ENCODE data around the gene HLA-DPA1.

HLA-DPA1 gene

GRCh38 chr6:33116841-33117711 is 43.6 kb upstream of the HLA-DPA1 start:
- peaks cover 0 to 8% (median 3%) of the 10 kb centered on the region in 4 donors for H3K4me1 ChIP-seq
- peaks cover 3 to 60% of the 10 kb centered on the region in 2 donors for H3K27me3 ChIP-seq
- no peaks in the 10 kb centered on the region for H3K9me3 ChIP-seq
- intact Hi-C loops (cut with DNase I; ENCODE audit: low total_unique reads): loop anchor here (5.0 to 10.0 kb wide), 2 partner anchors 130 to 468 kb away; partner anchors contain the start of gene BAK1
- DNase-seq: no peak
- H3K4me3 ChIP-seq: no peak overlapping the region
- TF ChIP-seq CTCF (IDR thresholded peaks at IDR 0.05): no peak
- H3K27ac ChIP-seq: no peak overlapping the region
- H3K36me3 ChIP-seq: no peaks in the 10 kb centered on the region

- no peak for DNase-seq
- intact Hi-C loops (cut with DNase I; ENCODE audit: low total_unique reads): loop anchor here (5.0 to 10.0 kb wide), 2 partner anchors 131 to 468 kb away; partner anchors contain the start of gene BAK1
- H3K27ac ChIP-seq: no peak overlapping the region
- peaks cover 0 to 8% (median 3%) of the 10 kb centered on the region in 4 donors for H3K4me1 ChIP-seq
- no peaks in the 10 kb centered on the region for H3K9me3 ChIP-seq
- H3K36me3 ChIP-seq: no peaks in the 10 kb centered on the region
- TF ChIP-seq CTCF (IDR thresholded peaks at IDR 0.05): no peak
- no peak overlapping the region for H3K4me3 ChIP-seq
- H3K27me3 ChIP-seq: peaks cover 3 to 55% of the 10 kb centered on the region in 2 donors
Measured at GRCh38 chr6:33116417-33116816, 43.0 kb upstream of the HLA-DPA1 start.

GRCh38 chr6:33114406-33114805 is 41.0 kb upstream of the HLA-DPA1 start:
- Histone ChIP-seq H3K9me3 (no peaks in the 10 kb centered on the region), H3K4me3 (no peak overlapping the region), H3K4me1 (peaks cover 0 to 8% (median 3%) of the 10 kb centered on the region in 4 donors), H3K27ac (no peak overlapping the region), H3K27me3 (peaks cover 3 to 55% of the 10 kb centered on the region in 2 donors), H3K36me3 (no peaks in the 10 kb centered on the region)
- intact Hi-C loops (cut with DNase I; ENCODE audit: low total_unique reads): loop anchor here (10.0 kb wide), 1 partner anchor 470 kb away; the partner anchor contains the start of gene BAK1
- no peak for TF ChIP-seq CTCF (IDR thresholded peaks at IDR 0.05)
- no peak for DNase-seq

GRCh38 chr6:33113755-33114154 is 40.3 kb upstream of the HLA-DPA1 start:
- H3K4me3 ChIP-seq: no peak overlapping the region
- DNase-seq: no peak
- TF ChIP-seq CTCF (IDR thresholded peaks at IDR 0.05): no peak
- intact Hi-C loops (cut with DNase I; ENCODE audit: low total_unique reads): loop anchor here (10.0 kb wide), 1 partner anchor 471 kb away; the partner anchor contains the start of gene BAK1
- H3K9me3 ChIP-seq: no peaks in the 10 kb centered on the region
- peaks cover 0 to 8% (median 3%) of the 10 kb centered on the region in 4 donors for H3K4me1 ChIP-seq
- H3K36me3 ChIP-seq: no peaks in the 10 kb centered on the region
- H3K27ac ChIP-seq: no peak overlapping the region
- H3K27me3 ChIP-seq: peaks cover 3 to 55% of the 10 kb centered on the region in 2 donors

GRCh38 chr6:33112148-33112547 is 38.7 kb upstream of the HLA-DPA1 start:
- peaks cover 0 to 7% (median 3%) of the 10 kb centered on the region in 4 donors for H3K4me1 ChIP-seq
- no peak for DNase-seq
- intact Hi-C loops (cut with DNase I; ENCODE audit: low total_unique reads): loop anchor here (10.0 kb wide), 1 partner anchor 473 kb away; the partner anchor contains the start of gene BAK1
- no peaks in the 10 kb centered on the region for H3K9me3 ChIP-seq
- no peak for TF ChIP-seq CTCF (IDR thresholded peaks at IDR 0.05)
- no peak overlapping the region for H3K4me3 ChIP-seq
- H3K27ac ChIP-seq: no peak overlapping the region
- H3K27me3 ChIP-seq: peaks cover 3 to 43% of the 10 kb centered on the region in 2 donors
- no peaks in the 10 kb centered on the region for H3K36me3 ChIP-seq

Measured in tibial artery (tissue), 4 donors.